Measurements from ENCODE around the gene CABCOCO1. TPM values are rescaled to one million over a fixed set of nuclear protein-coding genes. Genes with fewer than 3 reads are reported as not detected.

CABCOCO1 gene
- total and polyA plus RNA-seq, 9 of the 15 experiments (the other 6 are each of a cell fraction or from before 2014, with no cell fraction given), result 0.04 TPM; not detected in 8

DNA sequence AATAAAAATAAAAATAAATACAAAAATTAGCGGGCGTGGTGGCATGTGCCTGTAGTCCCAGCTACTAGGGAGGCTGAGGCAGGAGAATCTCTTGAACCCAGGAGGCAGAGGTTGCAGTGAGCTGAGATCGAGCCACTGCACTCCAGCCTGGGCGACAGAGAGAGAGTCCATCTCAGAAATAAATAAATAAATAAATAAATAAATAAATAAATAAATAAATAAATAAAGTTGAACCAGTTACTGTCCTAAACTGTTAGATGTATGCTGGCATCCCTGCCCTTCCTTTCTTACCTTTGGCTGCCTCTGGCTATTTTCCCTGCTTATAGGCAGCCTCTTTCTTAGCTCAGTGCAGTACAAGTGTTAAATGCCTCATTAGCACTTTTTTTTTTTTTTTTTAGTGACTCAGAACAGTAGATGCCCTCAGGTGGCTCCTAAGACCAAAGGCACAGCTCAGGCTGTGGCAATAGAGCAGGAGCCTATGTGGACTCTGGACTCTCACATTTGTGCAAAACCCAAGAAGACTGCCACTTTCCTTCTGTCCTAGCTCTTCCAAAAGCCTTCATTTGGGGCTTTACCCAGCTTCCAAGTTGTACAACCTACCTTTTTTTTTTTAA is 30.6 kb upstream of the CABCOCO1 start:
- 12% methylated on average over 4 of the region's 4 CpGs for WGBS (ENCODE audit: insufficient coverage, low coverage, missing lambda C conversion rate)
- intact Hi-C loops (cut with micrococcal nuclease) (no loop called here), in situ Hi-C loops (cut with MboI) (no loop called here)
- CTCF ChIA-PET (ENCODE audit: low intra/inter-chr PET ratio), result interaction anchor here (0.6 kb wide), 1 partner anchor 287 kb away, joined by 3 read pairs; no protein-coding TSS in a partner anchor
- ATAC-seq, result no peak
- Histone ChIP-seq H3K36me3 (ENCODE audit: control insufficient read depth, insufficient read depth, low read length) (no peaks in the 10 kb centered on the region), H3K4me3 (no peak overlapping the region), H2AFZ (ENCODE audit: low read depth, low read length) (no peak overlapping the region), H3K79me2 (ENCODE audit: control insufficient read depth, insufficient read depth, low read length) (no peaks in the 10 kb centered on the region), H3K27ac (ENCODE audit: extremely low read depth, low read depth, low read length) (no peak overlapping the region), H3K9me3 (replicated peaks; ENCODE audit: control insufficient read depth, insufficient read depth, low read depth, low read length) (no peaks in the 10 kb centered on the region), H4K20me1 (replicated peaks; ENCODE audit: control insufficient read depth, insufficient read depth, low read length) (no peaks in the 10 kb centered on the region), H3K4me1 (replicated peaks in 1 of 2; ENCODE audit: control insufficient read depth in 2 of 2, insufficient read depth in 2 of 2, low read length in 2 of 2) (no peaks in the 10 kb centered on the region), H3K9me1 (ENCODE audit: control insufficient read depth, insufficient read depth, low read length) (no peaks in the 10 kb centered on the region), H3K27me3 (ENCODE audit: control insufficient read depth in 2 of 2, insufficient read depth in 2 of 2, low read length in 2 of 2) (no peaks in the 10 kb centered on the region), H3K9ac (ENCODE audit: insufficient read depth in 1 of 2, low read depth in 2 of 2, low read length in 2 of 2) (no peak overlapping the region), H3K4me2 (ENCODE audit: insufficient read depth, low read length) (no peak overlapping the region)
- POLR2A ChIA-PET, result interaction anchor here (0.6 to 3.0 kb wide), 5 partner anchors 12 to 346 kb away, joined by 3 to 14 read pairs (median 3); no protein-coding TSS in a partner anchor
- no TSS peak for BruUV-seq (replicated peaks)
- no peak for FAIRE-seq
- no peak for DNase-seq (ENCODE audit: extremely low read depth in 1 of 4, low spot score in 3 of 4)
- peak; percentile 42 for TF ChIP-seq ZNF316 (IDR thresholded peaks at IDR 0.05)
- TF ChIP-seq E2F1 (CRISPR knock-in tag; IDR thresholded peaks at IDR 0.05), result no peak
- TF ChIP-seq TAF15 (IDR thresholded peaks at IDR 0.05; ENCODE audit: low read depth, low read length), result no peak
- no peak for TF ChIP-seq FOXJ3 (CRISPR knock-in tag; IDR thresholded peaks at IDR 0.05)

GRCh38 chr10:61633665-61634064 is 29.1 kb upstream of the CABCOCO1 start:
- no peak overlapping the region for H3K9ac ChIP-seq (ENCODE audit: insufficient read depth in 1 of 2, low read depth in 2 of 2, low read length in 2 of 2)
- BruUV-seq (replicated peaks), result no TSS peak
- no peak overlapping the region for H3K27ac ChIP-seq (ENCODE audit: extremely low read depth, low read depth, low read length)
- WGBS (ENCODE audit: insufficient coverage, low coverage, missing lambda C conversion rate), result 5% methylated on average over 3 of the region's 3 CpGs
- no peaks in the 10 kb centered on the region for H3K27me3 ChIP-seq (ENCODE audit: control insufficient read depth in 2 of 2, insufficient read depth in 2 of 2, low read length in 2 of 2)
- H3K4me2 ChIP-seq (ENCODE audit: insufficient read depth, low read length), result no peak overlapping the region
- no peak for FAIRE-seq
- no peaks in the 10 kb centered on the region for H3K79me2 ChIP-seq (ENCODE audit: control insufficient read depth, insufficient read depth, low read length)
- no peak overlapping the region for H3K4me3 ChIP-seq
- H2AFZ ChIP-seq (ENCODE audit: low read depth, low read length), result no peak overlapping the region
- H3K36me3 ChIP-seq (ENCODE audit: control insufficient read depth, insufficient read depth, low read length), result no peaks in the 10 kb centered on the region
- ChIA-PET POLR2A (interaction anchor here (1.3 to 3.0 kb wide), 2 partner anchors 11 to 16 kb away, joined by 3 to 14 read pairs; no protein-coding TSS in a partner anchor), CTCF (ENCODE audit: low intra/inter-chr PET ratio) (no interaction called here)
- no peak for DNase-seq (ENCODE audit: extremely low read depth in 1 of 4, low spot score in 3 of 4)
- no peaks in the 10 kb centered on the region for H4K20me1 ChIP-seq (replicated peaks; ENCODE audit: control insufficient read depth, insufficient read depth, low read length)
- no peaks in the 10 kb centered on the region for H3K9me1 ChIP-seq (ENCODE audit: control insufficient read depth, insufficient read depth, low read length)
- ATAC-seq, result no peak
- intact Hi-C loops (cut with micrococcal nuclease) (no loop called here), in situ Hi-C loops (cut with MboI) (no loop called here)
- no peaks in the 10 kb centered on the region for H3K9me3 ChIP-seq (replicated peaks; ENCODE audit: control insufficient read depth, insufficient read depth, low read depth, low read length)
- H3K4me1 ChIP-seq (replicated peaks in 1 of 2; ENCODE audit: control insufficient read depth in 2 of 2, insufficient read depth in 2 of 2, low read length in 2 of 2), result no peaks in the 10 kb centered on the region
- no peak for TF ChIP-seq DACH1 (IDR thresholded peaks at IDR 0.05; ENCODE audit: partially characterized antibody)
- no peak for TF ChIP-seq IRF9 (tag; IDR thresholded peaks at IDR 0.05)
- no peak for TF ChIP-seq DPF2 (IDR thresholded peaks at IDR 0.05)
- no peak for TF ChIP-seq BRF1 (IDR thresholded peaks at IDR 0.05; ENCODE audit: borderline replicate concordance, extremely low read depth, insufficient read length)
- no peak for TF ChIP-seq ZNF668 (CRISPR knock-in tag; IDR thresholded peaks at IDR 0.05)
- TF ChIP-seq, protein P1, sequence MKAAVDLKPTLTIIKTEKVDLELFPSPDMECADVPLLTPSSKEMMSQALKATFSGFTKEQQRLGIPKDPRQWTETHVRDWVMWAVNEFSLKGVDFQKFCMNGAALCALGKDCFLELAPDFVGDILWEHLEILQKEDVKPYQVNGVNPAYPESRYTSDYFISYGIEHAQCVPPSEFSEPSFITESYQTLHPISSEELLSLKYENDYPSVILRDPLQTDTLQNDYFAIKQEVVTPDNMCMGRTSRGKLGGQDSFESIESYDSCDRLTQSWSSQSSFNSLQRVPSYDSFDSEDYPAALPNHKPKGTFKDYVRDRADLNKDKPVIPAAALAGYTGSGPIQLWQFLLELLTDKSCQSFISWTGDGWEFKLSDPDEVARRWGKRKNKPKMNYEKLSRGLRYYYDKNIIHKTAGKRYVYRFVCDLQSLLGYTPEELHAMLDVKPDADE (conservative IDR thresholded peaks at IDR 0.05; ENCODE audit: control insufficient read depth, low read depth, low read length), result no peak
- no peak for TF ChIP-seq MED1 (CRISPR knock-in tag; IDR thresholded peaks at IDR 0.05; ENCODE audit: borderline replicate concordance)
- TF ChIP-seq MAX (CRISPR knock-in tag; IDR thresholded peaks at IDR 0.05), result no peak

All from K562 (cell line).